PC-3 (cell line): ENCODE measurements around the gene RPN1. TPM values are rescaled to one million over a fixed set of nuclear protein-coding genes. Genes with fewer than 3 reads are reported as not detected.
"Not testable (repeated sequence)": the region's sequence is repeated elsewhere in the genome, so short reads cannot be mapped to it uniquely, and the experiment has no call there.

Experiments used
- ATAC-seq: fragments of 200-7000 bp; cut with Tn5 transposase; 2 replicates; pipeline ENCODE4 v1.9.1; 2020; ENCODE audit warnings: mild to moderate bottlenecking, moderate library complexity
- BruUV-seq: library from RNA; stranded (reverse); fragments of 400-500 nt; replicated peaks from 2 replicates; lab custom pipeline; 2021; lab: Mats Ljungman, UMichigan
- CTCF ChIA-PET: fragments of 300-600 bp; sonication (Branson Sonifier 250); formaldehyde crosslinking; loops from one replicate; lab custom pipeline; 2022; ENCODE audit warnings: antibody characterized with exemption; lab: Charles Lee
- POLR2A ChIA-PET: fragments of 300-600 bp; sonication (Branson Sonifier 250); formaldehyde crosslinking; loops from one replicate; lab custom pipeline; 2022; ENCODE audit warnings: antibody characterized with exemption; ENCODE audit not compliant: unreplicated experiment; lab: Charles Lee
- DNase-seq: peaks from one replicate; pipeline ENCODE4 v3.0.0-alpha.2; 2015
- H2AFZ ChIP-seq: fragments of 300-600 bp; sonication (generic); 2 replicates; pipeline ENCODE4 v1.6.0; 2016; ENCODE audit warnings: antibody characterized with exemption, low read length
- H3F3A ChIP-seq: fragments of 300-600 bp; sonication (generic); one replicate; pipeline ENCODE4 v1.6.0; 2017; ENCODE audit warnings: antibody characterized with exemption, low read length, control low read depth, mild to moderate bottlenecking; ENCODE audit not compliant: unreplicated experiment
- H3K27ac ChIP-seq: fragments of 300-600 bp; sonication (generic); 2 replicates; pipeline ENCODE4 v1.5.1; 2016; ENCODE audit warnings: mild to moderate bottlenecking, low read length
- H3K27me3 ChIP-seq: fragments of 300-600 bp; sonication (generic); 2 replicates; pipeline ENCODE4 v1.6.1; 2016; ENCODE audit warnings: low read length, mixed read lengths
- H3K36me3 ChIP-seq: fragments of 300-600 bp; sonication (generic); 2 replicates; pipeline ENCODE4 v1.6.1; 2016; ENCODE audit warnings: low read depth, mixed run types, low read length, mixed read lengths
- H3K4me1 ChIP-seq: fragments of 300-600 bp; sonication (generic); 2 replicates; pipeline ENCODE4 v1.5.1; 2016; ENCODE audit warnings: low read length; ENCODE audit not compliant: insufficient read depth
- H3K4me2 ChIP-seq: fragments of 300-600 bp; sonication (generic); 2 replicates; pipeline ENCODE4 v1.6.0; 2016; ENCODE audit warnings: low read length
- H3K4me3 ChIP-seq: fragments of 300-600 bp; sonication (generic); 2 replicates; pipeline ENCODE4 v1.5.1; 2016; ENCODE audit warnings: mild to moderate bottlenecking, low read length, mixed read lengths
- H3K79me2 ChIP-seq: fragments of 300-600 bp; sonication (generic); 2 replicates; pipeline ENCODE4 v1.6.1; 2017; ENCODE audit warnings: low read length, mixed read lengths
- H3K9ac ChIP-seq: fragments of 300-600 bp; sonication (generic); 2 replicates; pipeline ENCODE4 v1.6.0; 2016; ENCODE audit warnings: mild to moderate bottlenecking, low read length
- H3K9me2 ChIP-seq: fragments of 300-600 bp; sonication (generic); replicated peaks from 2 replicates; pipeline ENCODE4 v1.6.1; 2016; ENCODE audit warnings: mixed run types, low read length, mixed read lengths
- H3K9me3 ChIP-seq: fragments of 300-600 bp; sonication (generic); 2 replicates; pipeline ENCODE4 v1.6.1; 2016; ENCODE audit warnings: low read length, mixed read lengths
- H4K20me1 ChIP-seq: fragments of 300-600 bp; sonication (generic); 2 replicates; pipeline ENCODE4 v1.6.1; 2016; ENCODE audit warnings: low read length, mixed read lengths
- EZH2 ChIP-seq: fragments of 300-600 bp; sonication (generic); IDR thresholded peaks from one replicate; pipeline ENCODE4 v1.6.1; 2017; ENCODE audit warnings: antibody characterized with exemption, mild to moderate bottlenecking, low read length; ENCODE audit not compliant: unreplicated experiment
- EZH2phosphoT487 ChIP-seq: fragments of 300-600 bp; sonication (generic); IDR thresholded peaks from 2 replicates; pipeline ENCODE4 v1.6.1; 2018; ENCODE audit warnings: mild to moderate bottlenecking, antibody characterized with exemption, low read length, borderline replicate concordance
- intact Hi-C: fragments of 100-400 bp; cut with micrococcal nuclease; formaldehyde crosslinking; loops from 2 replicates; pipeline ENCODE4 v1.9.0; 2023
- total RNA-seq: library from RNA; depleted of rRNA; stranded (reverse); fragments of >200 nt; gene quantifications from 2 replicates; pipeline ENCODE4 v1.2.3, GENCODE V29; 2014
- TF ChIP-seq, protein P1 (sequence below): fragments of 300-600 bp; sonication (generic); conservative IDR thresholded peaks from 2 replicates; pipeline ENCODE4 v1.5.1; 2017; ENCODE audit warnings: antibody characterized with exemption, low read depth, mild to moderate bottlenecking, low read length

RPN1 gene
- total RNA-seq, 1 experiment from 2014 or later: 262 TPM

GRCh38 chr3:128591738-128592426 lies 58.7 kb downstream of the RPN1 start:
- intact Hi-C loops: no loop called here
- BruUV-seq: no TSS peak
- ChIA-PET CTCF (no interaction called here), POLR2A (no interaction called here)
- H2AFZ ChIP-seq: no peak overlapping the region
- peak; percentile 24 for DNase-seq
- no peaks in the 10 kb centered on the region for H3K79me2 ChIP-seq
- no peaks in the 10 kb centered on the region for H4K20me1 ChIP-seq
- ATAC-seq: peak; percentile 48
- no peaks in the 10 kb centered on the region for H3K9me3 ChIP-seq
- H3K9me2 ChIP-seq: no peaks in the 10 kb centered on the region
- no peaks in the 10 kb centered on the region for H3K36me3 ChIP-seq
- TF ChIP-seq, protein P1, sequence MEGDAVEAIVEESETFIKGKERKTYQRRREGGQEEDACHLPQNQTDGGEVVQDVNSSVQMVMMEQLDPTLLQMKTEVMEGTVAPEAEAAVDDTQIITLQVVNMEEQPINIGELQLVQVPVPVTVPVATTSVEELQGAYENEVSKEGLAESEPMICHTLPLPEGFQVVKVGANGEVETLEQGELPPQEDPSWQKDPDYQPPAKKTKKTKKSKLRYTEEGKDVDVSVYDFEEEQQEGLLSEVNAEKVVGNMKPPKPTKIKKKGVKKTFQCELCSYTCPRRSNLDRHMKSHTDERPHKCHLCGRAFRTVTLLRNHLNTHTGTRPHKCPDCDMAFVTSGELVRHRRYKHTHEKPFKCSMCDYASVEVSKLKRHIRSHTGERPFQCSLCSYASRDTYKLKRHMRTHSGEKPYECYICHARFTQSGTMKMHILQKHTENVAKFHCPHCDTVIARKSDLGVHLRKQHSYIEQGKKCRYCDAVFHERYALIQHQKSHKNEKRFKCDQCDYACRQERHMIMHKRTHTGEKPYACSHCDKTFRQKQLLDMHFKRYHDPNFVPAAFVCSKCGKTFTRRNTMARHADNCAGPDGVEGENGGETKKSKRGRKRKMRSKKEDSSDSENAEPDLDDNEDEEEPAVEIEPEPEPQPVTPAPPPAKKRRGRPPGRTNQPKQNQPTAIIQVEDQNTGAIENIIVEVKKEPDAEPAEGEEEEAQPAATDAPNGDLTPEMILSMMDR: no peak
- TF ChIP-seq EZH2phosphoT487 (no peak), EZH2 (no peak)
- H3K27me3 ChIP-seq: no peaks in the 10 kb centered on the region
- no peaks in the 10 kb centered on the region for H3K4me1 ChIP-seq
- no peak overlapping the region for H3K27ac ChIP-seq
- no peak overlapping the region for H3K9ac ChIP-seq
- H3K4me2 ChIP-seq: no peak overlapping the region
- no peaks in the 10 kb centered on the region for H3F3A ChIP-seq
- no peak overlapping the region for H3K4me3 ChIP-seq

DNA sequence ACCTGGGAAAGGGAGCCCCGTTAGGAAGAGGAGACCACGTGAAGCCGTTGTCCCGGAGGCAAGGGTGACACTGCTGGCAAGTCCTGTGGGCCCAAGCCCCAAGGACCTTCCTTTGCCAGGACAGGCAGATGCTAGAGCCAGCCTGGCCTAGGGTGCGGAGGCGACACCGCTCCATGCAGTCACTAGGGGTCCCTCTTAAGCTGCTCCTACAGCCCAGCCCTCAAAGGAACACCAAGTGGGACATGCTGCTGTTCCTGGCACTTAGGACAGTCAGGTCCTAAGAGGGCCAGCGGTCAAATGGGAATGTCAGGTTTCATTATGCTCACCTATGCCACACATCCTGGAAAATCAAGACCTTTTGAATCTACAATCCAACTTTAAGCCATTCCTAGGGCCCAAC lies 59.7 kb downstream of the RPN1 start:
- no peaks in the 10 kb centered on the region for H4K20me1 ChIP-seq
- H3K27ac ChIP-seq: no peak overlapping the region
- H3K9me3 ChIP-seq: no peaks in the 10 kb centered on the region
- ChIA-PET CTCF (no interaction called here), POLR2A (no interaction called here)
- no peaks in the 10 kb centered on the region for H3K27me3 ChIP-seq
- H3K9me2 ChIP-seq: no peaks in the 10 kb centered on the region
- H3F3A ChIP-seq: no peaks in the 10 kb centered on the region
- no peak overlapping the region for H2AFZ ChIP-seq
- H3K79me2 ChIP-seq: no peaks in the 10 kb centered on the region
- no peak for ATAC-seq
- TF ChIP-seq EZH2phosphoT487: no peak
- TF ChIP-seq, protein P1: peak; percentile 41; the same call in 1 of the 2 replicates
- intact Hi-C loops: no loop called here
- no peak overlapping the region for H3K9ac ChIP-seq
- BruUV-seq: no TSS peak
- H3K4me2 ChIP-seq: no peak overlapping the region
- DNase-seq: peak; percentile 19
- H3K4me1 ChIP-seq: peaks cover 3% of the 10 kb centered on the region; the same call in 1 of the 2 replicates
- H3K36me3 ChIP-seq: no peaks in the 10 kb centered on the region
- no peak overlapping the region for H3K4me3 ChIP-seq

GRCh38 chr3:128589985-128590384 lies 60.6 kb downstream of the RPN1 start:
- H2AFZ ChIP-seq, DNase-seq, H3K4me3 ChIP-seq, H3K9me3 ChIP-seq, H3K79me2 ChIP-seq, H3K4me1 ChIP-seq, BruUV-seq, H4K20me1 ChIP-seq, H3K27me3 ChIP-seq, H3F3A ChIP-seq, ATAC-seq, H3K4me2 ChIP-seq, H3K27ac ChIP-seq, CTCF ChIA-PET, H3K36me3 ChIP-seq, POLR2A ChIA-PET, H3K9me2 ChIP-seq, H3K9ac ChIP-seq: not testable (repeated sequence)
- intact Hi-C loops: loop anchor here (10.0 kb wide), 2 partner anchors 85 to 285 kb away; no protein-coding TSS in a partner anchor
